H1 (cell line): ENCODE measurements around the gene U2SURP. TPM values are rescaled to one million over a fixed set of nuclear protein-coding genes. Genes with fewer than 3 reads are reported as not detected.

ENCODE experiments used
- CTCF ChIA-PET: fragments of 300-600 bp; sonication (Branson Sonifier 250); formaldehyde crosslinking; loops from one replicate; lab custom pipeline; 2021; ENCODE audit not compliant: partially characterized antibody; lab: Charles Lee
- POLR2A ChIA-PET: fragments of 300-600 bp; sonication (Branson Sonifier 250); formaldehyde crosslinking; loops from one replicate; lab custom pipeline; 2021; ENCODE audit warnings: inconsistent platforms; ENCODE audit not compliant: partially characterized antibody; lab: Charles Lee
- DNase-seq, 2 experiments: peaks; one replicate each; pipeline versions ENCODE4 v3.0.0 to v3.0.0-alpha.2; 2010 to 2022; ENCODE audit warnings: low spot score in 2 of 2, low read depth in 1 of 2, mixed read lengths in 1 of 2
- FAIRE-seq: peaks from 2 replicates; lab custom pipeline; 2011; peaks lifted over from hg19 to GRCh38; lab: Jason Lieb, UNC
- H2AFZ ChIP-seq: 2 replicates; pipeline ENCODE4 v1.8.1; 2012; ENCODE audit warnings: low read length, inconsistent platforms
- H2AK5ac ChIP-seq: 2 replicates; pipeline ENCODE4 v1.6.1; 2013; ENCODE audit warnings: low read depth, low read length
- H2BK120ac ChIP-seq: replicated peaks from 2 replicates; pipeline ENCODE3; 2013; ENCODE audit warnings: low read depth, low read length, inconsistent platforms
- H2BK12ac ChIP-seq: 2 replicates; pipeline ENCODE4 v1.6.1; 2013; ENCODE audit warnings: low read depth, low read length
- H2BK15ac ChIP-seq: 2 replicates; pipeline ENCODE4 v1.6.1; 2013; ENCODE audit warnings: low read length
- H2BK20ac ChIP-seq: 2 replicates; pipeline ENCODE4 v1.6.1; 2013; ENCODE audit warnings: low read length
- H2BK5ac ChIP-seq: 2 replicates; pipeline ENCODE4 v1.6.1; 2013; ENCODE audit warnings: low read depth, low read length
- H3K14ac ChIP-seq: 2 replicates; pipeline ENCODE4 v1.6.1; 2013; ENCODE audit warnings: inconsistent platforms; ENCODE audit not compliant: insufficient read length
- H3K18ac ChIP-seq: 2 replicates; pipeline ENCODE4 v1.6.1; 2013; ENCODE audit warnings: low read length; ENCODE audit errors: extremely low read depth
- H3K23ac ChIP-seq: 2 replicates; pipeline ENCODE4 v1.6.1; 2013; ENCODE audit warnings: inconsistent platforms; ENCODE audit not compliant: insufficient read length
- H3K23me2 ChIP-seq: 2 replicates; pipeline ENCODE4 v1.6.1; 2013; ENCODE audit warnings: low read depth, low read length
- H3K27ac ChIP-seq: 2 replicates; pipeline ENCODE4 v1.6.1; 2011; ENCODE audit warnings: low read depth, low read length, inconsistent platforms
- H3K27me3 ChIP-seq, 4 experiments: replicated peaks in 1 of 4; 1 replicate in 1 of 4; 2 replicates in 3 of 4; pipeline versions ENCODE4 v1.6.1 to v1.8.1; 2011 to 2013; ENCODE audit warnings: low read length in 3 of 4, mild to moderate bottlenecking in 3 of 4, inconsistent platforms in 2 of 4, mixed read lengths in 2 of 4, moderate library complexity in 1 of 4; ENCODE audit not compliant: control insufficient read depth in 3 of 4, insufficient read depth in 3 of 4; ENCODE audit errors: extremely low read depth in 1 of 4
- H3K36me3 ChIP-seq, 4 experiments: 2 replicates each; pipeline versions ENCODE4 v1.6.1 to v1.8.1; 2011 to 2013; ENCODE audit warnings: mild to moderate bottlenecking in 4 of 4, low read length in 3 of 4, moderate library complexity in 2 of 4, control low read depth in 1 of 4, inconsistent platforms in 1 of 4; ENCODE audit not compliant: insufficient read depth in 4 of 4, control insufficient read depth in 2 of 4
- H3K4ac ChIP-seq: replicated peaks from 2 replicates; pipeline ENCODE3; 2013; ENCODE audit warnings: low read length, low read depth, mixed read lengths, inconsistent platforms; ENCODE audit not compliant: insufficient read length
- H3K4me1 ChIP-seq, 4 experiments: replicated peaks in 1 of 4; 1 replicate in 1 of 4; 2 replicates in 3 of 4; pipeline versions ENCODE4 v1.6.1 to v1.8.1; 2011 to 2013; ENCODE audit warnings: low read length in 3 of 4, inconsistent platforms in 2 of 4, mixed read lengths in 1 of 4; ENCODE audit not compliant: insufficient read depth in 4 of 4, control insufficient read depth in 3 of 4
- H3K4me2 ChIP-seq, 2 experiments: 2 replicates each; pipeline versions ENCODE4 v1.6.1 to v1.8.1; 2011 to 2013; ENCODE audit warnings: low read depth in 2 of 2, low read length in 2 of 2, control low read depth in 1 of 2, inconsistent platforms in 1 of 2, mild to moderate bottlenecking in 1 of 2; ENCODE audit not compliant: insufficient read depth in 1 of 2
- H3K4me3 ChIP-seq, 4 experiments: fragments of 200-600, 300-600 bp in 1 of 4; sonication (generic), shearing (Covaris generic), sonication (Bioruptor Twin) in 1 of 4; 2 replicates each; pipeline versions ENCODE4 v1.5.1 to v1.8.1; 2011 to 2016; ENCODE audit warnings: low read length in 4 of 4, low read depth in 3 of 4, control low read depth in 2 of 4, inconsistent platforms in 2 of 4, mild to moderate bottlenecking in 2 of 4, mixed read lengths in 1 of 4, moderate library complexity in 1 of 4; ENCODE audit not compliant: insufficient read depth in 2 of 4; ENCODE audit errors: extremely low read depth in 1 of 4
- H3K56ac ChIP-seq: replicated peaks from 2 replicates; pipeline ENCODE3; 2013; ENCODE audit warnings: low read depth, mild to moderate bottlenecking, mixed read lengths, low read length, inconsistent platforms; ENCODE audit not compliant: insufficient read length
- H3K79me1 ChIP-seq: 2 replicates; pipeline ENCODE4 v1.6.1; 2013; ENCODE audit warnings: low read depth, low read length, control low read depth
- H3K79me2 ChIP-seq, 2 experiments: 2 replicates each; pipeline versions ENCODE4 v1.6.1 to v1.8.1; 2012 to 2013; ENCODE audit warnings: low read length in 2 of 2, mild to moderate bottlenecking in 2 of 2, inconsistent platforms in 1 of 2; ENCODE audit not compliant: insufficient read depth in 2 of 2, control insufficient read depth in 1 of 2
- H3K9ac ChIP-seq, 4 experiments: replicated peaks in 1 of 4; 1 replicate in 1 of 4; 2 replicates in 3 of 4; pipeline versions ENCODE4 v1.6.1 to v1.8.1; 2011 to 2013; ENCODE audit warnings: low read depth in 3 of 4, low read length in 3 of 4, control low read depth in 2 of 4, mild to moderate bottlenecking in 2 of 4, moderate library complexity in 2 of 4, inconsistent platforms in 1 of 4; ENCODE audit errors: extremely low read depth in 1 of 4
- H3K9me3 ChIP-seq, 2 experiments: 2 replicates each; pipeline versions ENCODE4 v1.6.1 to v1.8.1; 2012 to 2013; ENCODE audit warnings: mild to moderate bottlenecking in 2 of 2, moderate library complexity in 2 of 2, control low read depth in 1 of 2, inconsistent platforms in 1 of 2, low read depth in 1 of 2, low read length in 1 of 2, mixed read lengths in 1 of 2; ENCODE audit not compliant: insufficient read depth in 2 of 2
- H4K20me1 ChIP-seq, 2 experiments: replicated peaks in 1 of 2; 2 replicates each; pipeline versions ENCODE3 to v1.8.1; 2011 to 2013; ENCODE audit warnings: inconsistent platforms in 2 of 2, low read length in 2 of 2, mild to moderate bottlenecking in 1 of 2; ENCODE audit not compliant: insufficient read depth in 2 of 2, control insufficient read depth in 1 of 2
- H4K5ac ChIP-seq: 2 replicates; pipeline ENCODE4 v1.6.1; 2013; ENCODE audit warnings: low read length, low read depth, mixed read lengths, inconsistent platforms; ENCODE audit not compliant: insufficient read length
- H4K8ac ChIP-seq: 2 replicates; pipeline ENCODE4 v1.8.0; 2013; ENCODE audit warnings: mild to moderate bottlenecking, moderate library complexity, low read length, inconsistent platforms; ENCODE audit not compliant: insufficient read depth; ENCODE audit errors: extremely low read depth
- H4K91ac ChIP-seq: replicated peaks from 2 replicates; pipeline ENCODE3; 2013; ENCODE audit warnings: low read length, mixed read lengths, inconsistent platforms; ENCODE audit not compliant: insufficient read length
- POLR2AphosphoS5 ChIP-seq: IDR thresholded peaks from 2 replicates; pipeline ENCODE4 v1.6.1; 2011; ENCODE audit warnings: low read depth, low read length
- WGBS, 2 experiments: shearing (Covaris generic) in 1 of 2; methylation state at CpG; one replicate each; pipeline versions ENCODE4 v1.1.6 to v1.1.7; 2013 to 2015; ENCODE audit warnings: low lambda C conversion rate in 2 of 2, mixed read lengths in 2 of 2, inconsistent platforms in 1 of 2, low coverage in 1 of 2, missing lambda C conversion rate in 1 of 2; ENCODE audit not compliant: insufficient replicate concordance in 2 of 2, insufficient coverage in 1 of 2, insufficient read length in 1 of 2; ENCODE audit errors: extremely low coverage in 1 of 2, missing lambda C conversion rate in 1 of 2; 5-methylcytosine and 5-hydroxymethylcytosine counted together
- polyA plus RNA-seq, 7 experiments: library from polyadenylated mRNA; depleted of rRNA in 3 of 7; stranded (reverse) in 5 of 7; unstranded in 2 of 7; fragments of >200 nt in 5 of 7; fragments of 200-250 nt in 2 of 7; gene quantifications; 1 replicate in 5 of 7; 2 replicates in 1 of 7; 4 replicates in 1 of 7; pipeline versions ENCODE4 v1.2.1 to v1.2.3, GENCODE V29; 2011 to 2013; ENCODE audit warnings: missing spikeins in 2 of 7, mixed read lengths in 2 of 7
- total RNA-seq: library from RNA; stranded (reverse); fragmentation: NEBNext Ultra II Directional; extraction: Animal tissue kit (Norgen Biotek cat#: 25700); gene quantifications from 2 replicates; pipeline ENCODE4 v1.2.1, GENCODE V29; 2021

U2SURP gene
- total and polyA plus RNA-seq, 2 of the 8 experiments (the other 6 are each of a cell fraction or from before 2014, with no cell fraction given), result 22.2 to 167 TPM

DNA sequence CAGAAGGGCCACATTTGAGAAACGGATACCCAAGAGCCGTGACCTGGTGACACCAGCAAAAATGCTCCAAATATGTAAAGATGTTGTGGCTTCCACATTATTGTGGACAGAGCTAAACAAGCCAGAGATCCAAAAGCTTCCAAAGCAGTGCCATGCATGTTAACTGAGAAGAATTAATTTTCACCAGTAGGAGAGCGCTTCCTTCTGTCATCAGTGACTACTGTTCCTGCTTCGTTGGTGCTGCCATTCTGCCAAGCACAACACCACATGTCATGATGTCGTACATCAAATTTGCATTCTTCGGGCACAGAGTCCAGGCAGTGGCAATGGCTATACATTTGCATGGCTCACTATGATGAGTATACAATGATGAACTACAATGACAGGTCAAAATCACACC, 99.1 kb downstream of the U2SURP start:
- no peak overlapping the region for H3K18ac ChIP-seq
- no peaks in the 10 kb centered on the region for H3K4me1 ChIP-seq
- H3K27ac ChIP-seq, result no peak overlapping the region
- H3K79me1 ChIP-seq, result no peaks in the 10 kb centered on the region
- no peak for DNase-seq
- H4K20me1 ChIP-seq, result no peaks in the 10 kb centered on the region
- H2BK12ac ChIP-seq, result no peak overlapping the region
- no peak overlapping the region for H2AFZ ChIP-seq
- H4K5ac ChIP-seq, result no peak overlapping the region
- no peak overlapping the region for H2BK20ac ChIP-seq
- no peak overlapping the region for H4K91ac ChIP-seq
- H3K4me3 ChIP-seq, result no peak overlapping the region
- no peak overlapping the region for H3K9ac ChIP-seq
- no peak overlapping the region for H2BK5ac ChIP-seq
- H2BK15ac ChIP-seq, result no peak overlapping the region
- no peaks in the 10 kb centered on the region for H3K79me2 ChIP-seq
- H3K14ac ChIP-seq, result no peak overlapping the region
- no peaks in the 10 kb centered on the region; a peak in 1 of 8 replicates for H3K36me3 ChIP-seq
- peaks cover 6 to 16% of the 10 kb centered on the region in 2 experiments for H3K9me3 ChIP-seq
- no peak overlapping the region for H3K4ac ChIP-seq
- H4K8ac ChIP-seq, result no peak overlapping the region
- POLR2A ChIA-PET, result interaction anchor here (0.6 kb wide), 1 partner anchor 1103 kb away, joined by 4 read pairs; no protein-coding TSS in a partner anchor
- H2BK120ac ChIP-seq, result no peak overlapping the region
- H3K23me2 ChIP-seq, result no peaks in the 10 kb centered on the region
- no peak overlapping the region for H3K23ac ChIP-seq
- H2AK5ac ChIP-seq, result no peak overlapping the region
- no peak overlapping the region for H3K4me2 ChIP-seq
- no peak overlapping the region for H3K56ac ChIP-seq
- no peaks in the 10 kb centered on the region for H3K27me3 ChIP-seq
- CTCF ChIA-PET, result no interaction called here
- 94% methylated on average over 6 of the region's 6 CpGs; no CpG with 5 or more reads in 1 of the 2 experiments for WGBS, 2 experiments
- FAIRE-seq, result no peak
- no peak for TF ChIP-seq POLR2AphosphoS5
